HG03439 (cell line): Measurements from ENCODE around the gene SLFN12L.
"Not testable (repeated sequence)": the region's sequence is repeated elsewhere in the genome, so short reads cannot be mapped to it uniquely, and the experiment has no call there.

Experiments
- ATAC-seq: cut with Tn5 transposase; IDR thresholded peaks from one replicate; pipeline ENCODE4 v1.9.1; 2021; ENCODE audit warnings: mild to moderate bottlenecking, moderate library complexity; ENCODE audit not compliant: unreplicated experiment

SLFN12L gene

DNA sequence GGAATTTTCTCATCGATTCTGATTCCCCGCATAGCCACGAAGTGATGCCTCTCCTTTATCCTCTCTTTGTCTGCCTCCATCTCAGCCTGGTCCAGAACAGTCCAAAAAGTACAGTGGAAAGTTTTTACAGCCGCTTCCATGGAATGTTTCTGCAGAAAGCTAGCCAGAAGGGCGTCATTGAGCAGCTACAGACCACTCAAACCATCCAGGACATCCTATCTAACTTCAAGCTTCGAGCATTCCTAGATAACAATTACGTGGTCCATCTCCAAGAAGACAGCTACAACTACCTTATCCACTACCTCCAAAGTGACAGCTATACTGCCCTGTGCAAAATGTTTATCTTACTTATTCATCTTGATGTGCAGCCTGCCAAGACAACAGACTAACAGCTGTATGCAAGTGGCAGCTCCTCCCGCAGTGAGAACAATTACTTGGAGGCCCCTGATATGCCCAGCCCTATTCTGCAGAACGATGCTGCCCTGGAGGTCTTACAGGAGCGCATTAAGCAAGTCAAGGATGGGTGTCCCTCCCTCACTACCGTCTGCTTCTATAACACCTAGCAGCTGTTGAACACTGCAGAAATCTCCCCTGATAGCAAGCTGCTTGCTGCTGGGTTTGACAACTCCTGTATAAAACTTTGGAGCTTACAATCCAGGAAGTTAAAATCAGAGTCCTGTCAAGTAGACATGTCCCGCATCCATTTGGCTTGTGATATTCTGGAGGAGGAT, 38.9 kb downstream of the SLFN12L start:
- ATAC-seq, result no peak

DNA sequence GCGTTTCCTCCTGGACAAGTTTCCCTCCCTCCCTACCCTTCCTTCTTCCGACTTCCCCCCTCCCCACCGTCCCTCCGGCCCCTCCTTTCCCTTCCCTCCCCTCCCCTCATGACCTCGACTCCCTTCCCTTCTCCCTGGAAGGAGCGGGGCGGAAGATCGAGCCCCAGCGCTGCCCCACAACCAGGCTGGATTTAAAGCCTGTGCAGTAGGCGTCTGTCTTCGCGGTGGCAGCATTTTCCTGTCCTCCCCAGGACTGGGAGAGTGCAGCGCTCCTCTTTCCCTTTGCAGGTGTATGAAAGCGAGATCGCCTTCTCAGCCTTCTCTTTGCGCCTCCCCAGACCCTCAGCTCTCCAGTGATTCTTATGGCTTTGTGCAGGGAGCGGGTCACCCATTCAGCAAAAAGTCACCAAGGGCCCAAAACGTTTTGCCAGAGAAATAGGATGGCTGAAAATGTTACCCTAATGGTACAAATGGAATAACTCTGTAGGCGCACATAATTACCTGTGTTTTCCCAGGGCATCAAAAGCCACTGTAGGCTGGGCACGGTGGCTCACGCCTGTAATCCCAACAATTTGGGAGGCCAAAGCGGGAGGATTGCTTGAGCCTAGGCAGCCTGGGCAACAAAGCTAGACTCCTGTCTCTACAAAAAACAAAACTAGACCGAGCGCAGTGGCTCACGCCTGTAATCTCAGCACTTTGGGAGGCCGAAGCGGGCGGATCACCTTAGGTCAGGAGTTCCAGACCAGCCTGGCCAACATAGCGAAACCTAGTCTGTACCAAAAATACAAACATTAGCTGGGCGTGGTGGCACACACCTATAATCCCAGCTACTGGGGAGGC, 40.8 kb downstream of the SLFN12L start:
- ATAC-seq, result no peak

DNA sequence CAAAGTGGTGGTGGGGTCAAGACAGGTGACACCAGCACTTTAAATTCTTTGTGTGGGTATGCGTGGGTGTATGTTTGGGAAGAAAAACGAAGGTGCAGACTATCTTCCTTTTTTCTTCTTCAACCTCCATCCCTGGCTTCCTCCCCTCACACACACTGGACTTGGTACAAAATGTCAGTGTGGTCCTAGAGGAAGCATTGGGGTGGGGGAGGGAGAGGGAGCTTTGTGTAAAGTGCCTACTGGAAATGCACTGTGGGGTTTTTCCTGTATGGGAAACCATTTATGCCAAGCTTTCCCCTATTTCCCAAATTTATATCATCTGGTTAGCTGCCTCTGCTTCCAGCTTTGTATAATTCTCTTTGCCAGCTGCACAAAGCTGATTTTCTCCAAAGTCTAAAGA, 44.4 kb downstream of the SLFN12L start:
- no peak for ATAC-seq

DNA sequence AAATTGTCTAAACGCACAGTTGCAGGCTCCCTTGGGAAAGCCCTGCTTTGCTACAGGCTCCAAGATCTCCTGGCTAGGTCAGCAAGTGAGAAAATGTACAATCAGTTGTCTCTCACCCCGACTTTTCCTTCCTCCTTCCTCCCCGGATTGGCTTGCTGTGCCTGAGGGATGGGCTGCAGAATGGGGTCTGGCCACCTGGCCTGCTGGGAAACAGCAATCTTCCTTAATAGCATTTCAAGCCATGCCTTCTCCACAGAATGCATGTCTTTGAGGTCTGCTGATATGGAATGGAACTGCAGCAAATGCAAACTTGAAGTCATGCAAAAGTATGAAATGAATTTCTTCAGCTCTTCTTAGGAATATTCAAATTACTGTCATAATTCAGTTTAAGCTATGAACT, 46.1 kb downstream of the SLFN12L start:
- ATAC-seq, result no peak

DNA sequence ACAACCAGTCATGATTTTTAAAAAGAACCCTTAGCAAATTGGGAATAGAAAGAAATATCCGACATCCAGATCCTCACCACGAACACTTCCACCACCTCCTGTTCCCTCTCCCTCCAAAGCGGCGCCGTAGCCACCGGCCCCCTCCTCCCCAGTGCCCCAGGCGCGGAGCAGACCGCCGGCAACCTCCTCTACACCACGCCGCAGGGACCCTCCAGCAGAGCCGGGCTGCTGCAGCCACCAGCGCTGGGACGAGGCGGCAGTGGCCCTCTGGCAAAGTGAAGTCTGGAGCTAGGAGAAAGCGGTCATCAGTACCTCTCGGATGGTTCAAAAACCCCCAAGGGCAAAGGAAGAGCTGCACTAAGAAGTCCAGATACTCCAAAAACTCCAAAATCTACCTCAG, 47.5 kb downstream of the SLFN12L start:
- ATAC-seq, result no peak

DNA sequence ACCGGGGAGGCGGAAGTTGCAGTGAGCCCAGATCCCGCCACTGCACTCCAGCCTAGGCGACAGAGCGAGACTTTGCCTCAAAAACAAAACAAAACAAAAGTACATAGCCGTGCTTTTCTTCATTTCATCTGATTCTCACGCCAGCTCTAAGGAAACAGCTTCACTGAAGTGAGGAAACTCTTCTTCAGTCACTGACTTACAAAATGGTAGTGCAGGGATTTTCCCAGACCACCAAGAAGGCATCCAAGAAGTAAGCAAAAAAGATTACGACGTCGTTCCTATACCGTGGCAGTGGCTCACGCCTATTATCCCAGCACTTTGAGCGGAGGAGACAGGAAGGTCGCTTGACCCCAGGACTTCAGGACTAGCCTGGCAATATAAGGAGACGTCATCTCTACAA, 48.5 kb downstream of the SLFN12L start:
- ATAC-seq, result no peak

DNA sequence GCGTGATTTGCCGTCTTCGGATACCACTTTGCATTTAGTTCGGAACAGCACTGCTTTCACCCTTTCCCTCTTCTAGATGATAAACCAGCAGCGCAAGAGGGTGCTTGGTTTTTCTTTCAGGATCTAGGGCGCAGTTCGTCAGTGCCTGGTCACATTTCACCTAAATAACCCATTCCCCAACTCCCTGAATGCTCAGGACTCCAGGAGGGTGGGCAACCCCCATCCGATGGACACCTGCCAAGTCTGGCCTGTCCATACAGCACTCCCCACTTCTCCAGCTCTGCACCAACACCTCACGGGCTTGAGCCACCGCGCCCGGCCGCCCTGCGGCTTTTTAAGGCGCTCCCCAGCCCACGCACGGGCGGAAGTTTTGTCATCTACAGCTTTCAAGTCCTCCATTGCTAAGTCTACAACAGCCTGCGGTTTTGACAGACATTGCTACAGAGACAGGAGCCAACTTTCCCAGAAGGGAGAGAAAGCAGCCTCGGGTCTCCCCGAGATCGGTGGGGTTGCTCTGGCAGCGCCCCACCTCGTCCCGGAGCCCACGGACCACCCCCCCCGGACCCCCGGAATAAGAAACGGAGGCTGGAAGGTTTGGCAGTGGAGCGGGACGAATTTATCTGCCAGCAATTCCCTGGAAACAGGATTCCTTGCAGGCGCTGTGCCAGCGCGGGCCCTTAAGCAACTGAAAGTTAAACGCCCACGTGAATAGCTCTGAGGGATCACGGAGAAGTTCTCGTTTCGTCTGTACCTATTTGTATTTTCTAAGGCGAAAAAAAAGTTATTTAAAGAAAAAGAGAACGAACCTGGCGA, 50.4 kb downstream of the SLFN12L start:
- no peak for ATAC-seq

DNA sequence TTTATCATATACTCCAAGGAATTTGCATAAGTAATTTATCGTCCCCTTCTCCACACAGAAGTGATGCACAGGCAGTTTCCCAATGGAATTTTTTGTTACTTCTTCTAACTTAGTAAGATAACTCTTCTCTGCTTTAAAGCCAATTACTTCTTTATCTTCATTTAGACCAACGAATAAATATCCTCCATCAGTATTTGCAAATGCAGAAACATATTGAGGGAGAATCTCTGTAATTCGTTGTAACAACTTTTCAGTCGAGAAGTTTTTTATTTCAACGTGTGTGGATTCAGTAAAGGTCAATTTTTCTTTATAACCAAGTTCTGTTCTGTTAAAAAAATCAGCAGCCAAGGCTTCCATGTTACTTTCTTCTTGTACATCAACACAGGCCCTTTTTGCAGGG, 58.2 kb downstream of the SLFN12L start:
- no peak for ATAC-seq

DNA sequence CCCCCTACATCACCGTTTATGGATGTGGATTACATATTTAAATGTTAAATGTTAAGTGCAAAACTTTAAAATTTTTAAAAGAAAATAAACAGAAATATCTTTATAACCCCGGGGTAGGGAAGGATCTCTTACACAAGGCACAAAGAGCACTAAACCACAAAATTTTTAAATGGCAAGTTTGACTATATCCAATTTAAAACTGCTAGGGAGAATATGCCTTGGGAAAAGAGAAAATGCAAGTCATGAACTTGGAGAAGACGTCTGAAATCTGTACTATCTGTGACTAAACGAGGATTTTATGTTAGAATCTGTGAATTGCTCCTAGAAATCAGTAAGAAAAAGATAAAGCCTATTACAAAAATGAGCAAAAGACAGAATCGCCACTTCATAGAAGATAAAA, 60.2 kb downstream of the SLFN12L start:
- no peak for ATAC-seq

DNA sequence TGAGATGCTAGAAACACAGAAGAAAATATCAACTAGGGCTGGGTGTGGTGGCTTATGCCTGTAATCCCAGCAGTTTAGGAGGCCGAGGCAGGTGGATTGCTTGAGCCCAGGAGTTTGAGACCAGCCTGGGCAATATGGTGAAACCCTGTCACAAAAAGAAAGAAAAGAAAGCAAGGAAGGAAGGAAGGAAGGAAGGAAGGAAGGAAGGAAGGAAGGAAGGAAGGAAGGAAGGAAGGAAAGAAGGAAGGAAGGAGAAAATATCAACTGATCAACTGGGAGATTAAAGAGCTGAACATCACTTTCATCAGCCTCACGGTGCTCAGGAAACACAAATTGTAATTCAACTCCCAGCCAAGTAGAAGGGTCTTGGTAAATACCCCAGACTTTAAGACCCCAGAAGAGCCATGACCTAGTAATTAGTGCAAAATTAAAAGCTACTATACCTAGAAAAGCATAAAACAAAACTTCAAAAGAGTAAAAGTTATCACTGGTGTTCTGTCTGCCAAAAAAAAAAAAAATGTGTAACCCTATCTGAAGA, 61.1 kb downstream of the SLFN12L start:
- no peak for ATAC-seq

DNA sequence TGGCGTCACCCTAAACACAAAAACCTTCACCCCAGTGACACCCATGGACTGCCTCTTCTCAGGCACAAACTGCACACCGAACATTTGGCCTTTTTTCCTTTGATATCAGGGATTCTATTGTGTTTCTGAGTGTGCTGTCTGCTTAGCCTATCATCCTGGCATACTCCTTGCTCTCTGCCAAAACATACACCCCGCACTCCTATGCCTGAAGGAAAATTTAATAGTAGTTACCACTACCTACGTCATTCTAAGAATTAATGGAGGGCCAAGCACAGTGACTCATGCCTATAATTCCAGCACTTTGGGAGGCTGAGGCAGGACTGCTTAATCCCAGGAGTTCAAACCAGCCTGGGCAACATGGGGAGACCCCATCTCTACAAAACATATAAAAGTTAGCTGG, 69.0 kb downstream of the SLFN12L start:
- no peak for ATAC-seq

DNA sequence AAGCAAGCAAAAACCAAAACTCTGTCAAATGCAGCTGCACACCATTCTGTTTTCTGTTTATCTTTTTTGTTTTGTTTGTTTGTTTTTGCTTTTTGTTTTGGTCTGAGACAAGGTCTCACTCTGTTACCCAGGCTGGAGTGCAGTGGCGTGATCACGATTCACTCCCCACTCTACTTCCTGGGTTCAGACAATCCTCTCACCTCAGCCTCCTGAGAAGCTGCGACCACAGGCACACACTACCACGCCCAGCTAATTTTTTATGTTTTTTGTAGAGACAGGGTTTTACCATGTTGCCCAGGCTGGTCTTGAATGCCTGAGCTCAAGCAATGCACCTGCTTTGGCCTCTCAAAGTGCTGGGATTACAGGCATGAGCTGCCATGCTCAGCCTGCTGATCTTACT, 69.7 kb downstream of the SLFN12L start:
- ATAC-seq, result no peak

DNA sequence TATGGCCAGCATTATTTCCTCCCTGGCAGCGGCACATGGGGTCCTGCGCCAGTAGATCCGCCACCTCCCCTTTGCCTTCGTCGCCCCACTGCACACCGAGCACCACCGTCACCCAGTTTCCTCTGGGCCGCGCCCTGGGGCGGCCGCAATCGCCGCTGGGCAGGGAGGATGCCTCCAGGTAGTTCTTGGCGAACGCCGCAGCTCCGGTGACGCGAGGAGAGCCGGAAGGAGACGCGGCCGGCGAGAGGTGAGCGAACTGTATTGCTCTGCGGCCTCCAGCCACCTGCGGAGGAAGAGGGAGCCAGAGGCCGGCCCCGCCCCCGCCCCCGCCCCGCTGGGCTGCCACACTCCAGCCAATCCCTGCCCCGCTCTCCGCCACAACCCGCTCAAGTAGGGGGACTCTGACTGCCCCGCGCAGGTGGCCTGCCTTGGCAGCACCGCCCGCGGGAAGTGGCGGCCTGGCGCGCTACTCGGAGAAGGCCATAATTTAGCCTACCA, 77.1 kb downstream of the SLFN12L start:
- peak; percentile 77 for ATAC-seq

DNA sequence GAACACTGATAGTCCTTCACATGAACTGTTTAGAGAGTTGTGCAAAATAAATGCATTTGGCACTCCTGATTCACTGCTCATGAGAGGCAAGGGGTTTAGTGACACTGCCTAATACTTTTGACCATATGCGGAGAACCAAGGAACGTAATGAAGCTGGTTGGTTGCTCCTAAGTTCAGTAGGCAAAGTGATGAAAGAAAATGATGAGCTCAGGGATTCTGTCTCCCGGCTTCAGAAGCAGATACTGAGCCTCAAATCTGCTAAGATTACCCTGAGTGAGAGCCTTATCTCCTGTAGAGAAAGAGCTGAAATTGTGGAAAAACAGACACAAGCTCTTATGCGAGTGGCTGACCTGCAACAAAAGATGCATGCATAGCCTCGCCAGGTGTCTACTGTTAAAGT, 83.4 kb downstream of the SLFN12L start:
- ATAC-seq, result not testable (repeated sequence)

DNA sequence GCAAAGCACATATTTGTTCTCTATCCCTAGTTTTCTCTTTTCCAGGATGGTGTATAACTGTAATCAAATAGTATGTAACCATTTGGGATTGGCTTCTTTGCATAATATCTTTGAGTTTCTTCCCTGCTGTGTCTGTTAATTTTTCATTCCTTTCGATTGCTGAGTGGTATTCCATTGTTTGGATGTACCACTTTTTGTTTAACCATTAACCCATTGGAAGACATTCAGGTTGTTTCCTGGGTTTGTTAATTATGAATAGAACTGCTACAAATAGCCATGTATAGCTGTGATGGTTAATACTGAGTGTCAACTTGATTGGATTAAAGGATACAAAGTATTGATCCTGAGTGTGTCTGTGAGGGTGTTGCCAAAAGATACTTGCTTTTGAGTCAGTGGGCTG, 84.3 kb downstream of the SLFN12L start:
- ATAC-seq, result no peak

DNA sequence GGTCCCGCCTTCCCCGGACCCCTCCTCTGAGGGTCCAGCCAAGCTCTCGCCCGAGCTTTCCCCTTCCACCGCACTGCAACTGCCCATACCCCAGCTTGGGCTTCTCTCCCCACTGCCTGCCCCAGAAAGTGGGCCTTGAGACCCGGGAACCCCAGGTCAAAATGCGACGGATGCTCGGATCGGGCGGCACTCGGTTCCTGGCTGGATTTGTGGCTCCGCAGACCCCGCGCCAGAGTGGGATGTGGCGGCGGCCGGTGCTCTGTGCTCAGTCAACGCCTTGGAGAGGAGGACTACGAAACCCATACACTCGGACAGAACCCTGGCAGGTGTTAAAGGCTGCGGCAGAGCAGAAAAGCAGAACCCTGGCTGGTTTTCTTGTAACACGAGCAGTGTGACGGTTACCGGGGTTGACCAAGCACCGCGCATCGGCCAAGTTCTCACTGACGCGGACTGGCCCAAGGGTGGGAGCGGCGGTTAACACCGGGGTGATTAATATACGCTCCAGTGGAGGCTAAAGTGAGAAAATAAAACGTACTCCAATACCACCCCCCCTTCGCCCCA, 88.0 kb downstream of the SLFN12L start:
- ATAC-seq, result no peak

DNA sequence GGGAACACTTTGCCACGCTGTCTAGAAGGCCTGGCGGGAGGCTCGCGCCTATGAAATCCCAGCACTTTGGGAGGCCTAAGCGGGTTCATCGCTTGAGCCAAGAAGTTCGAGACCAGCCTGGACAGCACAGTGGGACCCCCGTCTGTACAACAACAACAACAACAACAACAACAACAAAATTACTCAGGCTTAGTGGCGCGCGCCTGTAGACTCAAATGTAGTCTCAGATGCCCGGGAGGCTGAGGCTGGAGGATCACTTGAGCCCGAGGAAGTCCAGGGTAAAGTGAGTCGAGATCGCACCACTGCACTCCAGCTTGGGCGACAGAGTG, 88.6 kb downstream of the SLFN12L start:
- no peak for ATAC-seq

DNA sequence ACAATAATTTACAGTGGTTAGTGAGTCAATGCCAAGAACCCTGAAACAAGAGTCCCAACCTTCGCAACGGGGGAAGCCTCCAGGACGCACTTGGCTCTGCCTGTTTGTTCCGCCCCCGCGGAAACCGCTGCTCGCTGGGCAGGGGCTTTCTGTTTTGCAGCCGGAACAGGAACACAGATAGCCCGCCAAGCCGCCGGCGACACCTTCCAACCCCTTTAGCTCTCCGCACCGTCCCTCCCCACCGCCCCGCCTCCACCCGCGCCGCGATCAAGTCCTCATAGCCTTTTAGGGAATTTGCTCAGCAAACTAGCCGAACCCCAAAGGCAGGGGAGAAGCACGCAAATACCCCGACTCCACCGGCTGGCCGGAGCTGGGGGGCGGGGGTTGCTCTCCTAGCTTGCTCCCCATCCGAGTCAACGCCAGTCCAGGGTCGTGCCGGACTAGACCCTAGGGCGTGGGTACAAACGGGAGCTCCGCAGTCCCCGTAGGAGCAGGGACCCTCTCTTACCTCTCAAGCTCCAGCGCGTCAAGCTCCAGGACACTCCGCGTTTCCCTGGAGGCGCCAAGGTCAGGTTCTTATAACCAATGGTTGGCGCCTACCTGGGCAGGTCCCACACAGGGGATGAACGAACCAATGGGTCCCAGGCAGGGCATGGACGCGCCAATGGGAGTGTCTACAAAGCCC, 89.1 kb downstream of the SLFN12L start, which contains the start of gene SLFN13:
Gene SLFN13, minus strand, starts transcription at position 553 of the 685 bp plus-strand sequence. CDS start 3,086 bp downstream, outside the sequence.
- peak; percentile 75 for ATAC-seq

DNA sequence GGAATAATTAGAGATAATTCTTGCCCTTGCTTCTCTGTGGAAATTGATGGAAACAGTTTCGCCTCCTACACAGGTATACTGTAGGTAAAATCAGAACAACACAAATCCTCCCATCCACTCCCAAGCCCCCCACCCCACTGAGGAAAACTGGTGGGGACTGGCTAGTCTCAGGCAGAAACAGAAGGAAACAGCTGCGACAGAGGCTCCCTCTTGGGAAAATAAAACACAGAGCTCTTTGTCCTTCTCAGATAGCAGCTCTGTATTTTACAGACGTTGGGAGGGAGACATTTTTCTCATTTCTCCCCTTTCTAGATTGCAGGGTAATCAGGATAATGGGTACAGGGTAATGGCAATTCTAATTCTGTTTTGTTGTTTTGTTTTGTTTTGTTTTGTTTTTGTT, 90.0 kb downstream of the SLFN12L start:
- no peak for ATAC-seq

DNA sequence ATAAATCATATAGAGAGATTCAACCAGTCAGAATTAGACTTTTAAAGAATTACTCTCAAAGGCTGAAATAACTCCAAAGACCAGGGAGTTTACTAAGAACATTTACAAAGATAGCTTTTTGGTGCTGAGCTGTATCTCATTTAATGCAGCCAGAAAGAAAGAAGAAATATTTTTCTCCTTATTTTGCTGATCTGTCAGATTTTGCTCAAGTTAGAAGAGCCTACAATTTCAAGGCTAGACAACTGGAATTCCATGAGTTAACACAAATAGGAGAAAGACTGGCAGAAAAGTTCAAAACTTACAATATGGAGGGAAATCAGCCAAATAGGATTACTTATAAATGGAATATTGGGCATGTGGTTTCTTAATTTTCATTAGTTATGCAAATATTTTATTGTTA, 99.0 kb downstream of the SLFN12L start:
- ATAC-seq, result no peak
